HG03025 (cell line): Measurements from ENCODE around the gene CD2AP.
"Not testable (repeated sequence)": the region's sequence is repeated elsewhere in the genome, so short reads cannot be mapped to it uniquely, and the experiment has no call there.

Experiments used
- ATAC-seq: cut with Tn5 transposase; IDR thresholded peaks from one replicate; pipeline ENCODE4 v1.9.1; 2021; ENCODE audit warnings: mild to moderate bottlenecking, moderate library complexity; ENCODE audit not compliant: unreplicated experiment, low FRiP score

Gene CD2AP

DNA sequence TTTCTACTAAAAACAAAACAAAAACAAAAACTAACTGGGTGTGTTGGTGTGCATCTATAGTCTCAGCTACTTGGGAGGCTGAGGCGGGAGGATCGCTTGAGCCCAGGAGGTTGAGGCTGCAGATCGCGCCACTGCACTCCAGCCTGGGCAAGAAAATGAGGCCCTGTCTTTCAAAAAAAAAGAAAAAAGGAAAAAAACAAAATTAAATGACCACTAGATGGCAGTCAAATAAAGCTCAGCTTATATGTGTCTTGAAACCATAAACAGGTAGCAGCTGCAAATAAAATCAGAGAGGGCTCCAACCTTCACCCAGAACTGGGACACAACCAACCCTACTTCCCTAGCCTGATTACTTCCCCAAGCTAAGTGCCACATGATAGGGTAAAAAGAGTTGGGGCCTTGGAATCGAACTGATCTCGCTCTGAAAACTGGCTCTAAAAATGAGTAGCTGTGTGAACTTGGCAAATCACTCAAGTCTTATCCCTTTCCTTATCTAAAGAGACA is 153.7 kb downstream of the CD2AP start:
- ATAC-seq = no peak

DNA sequence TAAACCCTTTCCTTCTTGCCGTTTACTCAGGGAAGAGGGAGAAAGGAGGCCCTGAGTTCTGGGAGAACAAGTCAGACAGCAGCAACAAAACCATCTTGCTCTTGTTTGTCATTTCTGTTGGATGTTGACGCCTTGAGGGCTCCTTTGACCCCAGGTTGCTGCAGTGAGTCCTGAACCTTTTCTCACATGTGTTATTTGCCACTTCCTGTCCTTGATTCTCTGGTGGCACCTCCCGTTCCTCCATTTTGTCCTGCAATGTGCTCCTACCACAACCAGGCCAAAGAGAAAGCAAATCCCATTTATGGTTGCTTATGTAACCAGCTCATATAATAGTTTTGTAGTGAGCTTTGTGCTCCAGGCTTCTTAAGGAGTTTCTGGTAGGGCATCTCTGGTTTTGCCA is 154.2 kb downstream of the CD2AP start:
- ATAC-seq = no peak

DNA sequence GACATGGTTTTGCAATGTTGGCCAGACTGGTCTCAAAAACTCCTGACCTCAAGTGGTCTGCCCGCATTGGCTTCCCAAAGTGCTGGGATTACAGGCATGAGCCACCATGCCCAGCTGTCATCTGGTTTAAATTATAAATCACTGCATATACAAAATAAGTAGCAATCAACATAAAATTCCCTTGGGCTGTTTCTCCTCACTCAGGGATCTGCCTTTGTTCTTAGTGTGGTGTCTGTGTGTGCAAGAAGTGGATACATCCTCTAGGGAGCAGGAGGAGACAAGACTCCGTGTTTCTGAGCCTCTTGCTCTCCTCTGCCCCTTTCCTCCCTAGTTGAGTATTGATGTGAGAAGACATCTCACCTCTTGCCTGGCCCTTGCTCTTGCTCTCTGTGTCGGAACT is 155.6 kb downstream of the CD2AP start:
- no peak for ATAC-seq

DNA sequence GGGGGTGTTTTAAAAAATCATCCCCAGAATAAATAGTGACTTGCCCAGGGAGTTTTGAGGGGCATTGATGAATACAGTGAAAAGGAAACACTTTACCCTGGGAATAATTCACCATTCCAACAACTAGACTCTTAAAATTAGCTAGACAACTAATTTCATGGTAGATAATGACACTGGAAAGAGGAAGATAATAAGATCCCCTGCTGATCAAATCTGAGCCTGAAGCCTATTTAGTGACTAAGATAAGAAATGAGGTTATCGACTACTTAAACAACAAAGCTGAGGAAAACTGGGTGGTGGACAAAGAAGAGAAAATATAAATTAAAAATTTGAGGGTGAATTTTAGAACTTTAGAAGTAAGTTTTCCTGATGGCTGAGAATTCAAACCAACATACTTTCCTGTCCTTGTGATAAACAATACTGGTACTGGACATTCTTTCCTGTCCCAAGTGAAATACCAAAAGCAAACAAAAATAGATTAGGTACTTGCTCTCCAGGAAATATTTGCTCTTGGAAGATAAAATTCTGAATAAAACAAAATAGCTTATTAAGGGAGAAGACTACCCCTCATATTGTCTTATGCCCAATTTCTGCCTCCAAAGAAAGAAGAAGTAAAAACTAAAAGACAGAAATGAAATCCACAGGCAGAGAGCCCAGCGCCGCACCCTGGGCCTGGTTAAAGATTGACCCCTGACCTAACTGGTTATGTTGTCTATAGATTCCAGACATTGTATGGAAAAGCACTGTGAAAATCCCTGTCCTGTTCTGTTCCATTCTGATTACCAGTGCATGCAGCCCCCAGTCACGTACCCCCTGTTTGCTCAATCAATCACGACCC is 156.8 kb downstream of the CD2AP start:
- no peak for ATAC-seq

DNA sequence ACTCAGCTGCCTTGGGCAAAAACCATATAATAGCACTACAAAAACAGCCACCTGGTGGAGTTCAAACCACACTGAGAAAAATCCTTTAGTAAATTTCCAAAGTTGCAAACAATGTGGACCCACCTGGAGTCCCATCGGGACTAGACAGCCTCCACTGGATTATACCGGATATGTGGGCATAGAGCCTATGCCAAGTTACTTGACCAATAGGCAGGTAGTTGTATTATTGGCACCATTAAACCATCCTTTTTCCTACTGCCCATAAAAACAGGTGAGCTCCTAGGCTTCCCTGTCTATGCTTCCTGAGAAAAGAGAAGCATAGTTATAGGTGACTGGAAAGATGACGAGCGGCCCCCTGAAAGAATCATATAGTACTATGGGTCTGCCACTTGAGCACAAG is 169.1 kb downstream of the CD2AP start:
- ATAC-seq = no peak

DNA sequence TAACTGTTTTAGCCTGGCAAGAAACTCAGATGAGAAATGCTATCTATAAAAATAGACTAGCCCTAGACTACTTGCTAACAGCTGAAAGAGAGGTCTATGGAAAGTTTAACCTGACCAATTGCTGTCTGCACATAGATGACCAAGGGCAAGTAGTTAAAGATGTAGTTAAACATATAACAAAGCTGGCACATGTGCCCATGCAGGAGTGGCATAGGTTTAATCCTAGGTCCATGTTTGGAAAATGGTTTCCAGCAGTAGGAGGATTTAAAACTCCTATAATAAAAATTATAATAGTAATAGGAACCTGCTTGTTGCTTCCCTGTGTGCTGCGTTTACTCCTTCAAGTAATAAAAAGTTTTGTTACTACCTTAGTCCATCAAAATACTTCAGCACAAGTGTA is 169.6 kb downstream of the CD2AP start:
- no peak for ATAC-seq

DNA sequence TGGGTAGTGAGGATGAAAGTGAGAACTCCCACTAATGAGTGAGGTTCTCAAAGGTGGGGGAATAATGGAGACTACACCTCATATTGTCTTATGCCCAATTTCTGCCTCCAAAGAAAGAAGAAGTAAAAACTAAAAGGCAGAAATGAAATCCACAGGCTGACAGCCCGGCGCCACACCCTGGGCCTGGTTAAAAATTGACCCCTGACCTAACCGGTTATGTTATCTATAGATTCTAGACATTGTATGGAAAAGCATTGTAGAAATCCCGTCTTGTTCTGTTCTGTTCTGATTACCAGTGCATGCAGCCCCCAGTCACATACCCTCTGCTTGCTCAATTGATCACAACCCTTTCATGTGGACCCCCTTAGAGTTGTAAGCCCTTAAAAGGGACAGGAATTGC is 170.0 kb downstream of the CD2AP start:
- not testable (repeated sequence) for ATAC-seq

DNA sequence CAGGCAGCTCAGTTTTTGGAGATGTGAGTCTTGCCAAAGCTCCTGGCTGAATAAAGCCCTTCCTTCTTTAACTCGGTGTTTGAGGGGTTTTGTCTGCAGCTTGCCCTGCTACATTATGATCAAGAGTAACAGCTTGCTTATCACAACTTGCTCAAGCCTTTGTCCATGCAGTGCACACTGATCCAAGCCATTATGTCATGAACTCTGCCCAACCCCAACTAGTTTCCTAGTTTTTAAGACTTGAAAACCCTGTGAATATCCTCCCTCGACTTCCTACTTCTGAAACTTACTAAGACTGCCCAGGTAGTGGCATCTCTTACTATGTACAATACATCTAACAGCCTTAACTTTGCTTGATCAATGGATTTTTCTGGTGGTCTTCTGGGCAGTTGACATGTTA is 170.4 kb downstream of the CD2AP start:
- ATAC-seq = no peak

DNA sequence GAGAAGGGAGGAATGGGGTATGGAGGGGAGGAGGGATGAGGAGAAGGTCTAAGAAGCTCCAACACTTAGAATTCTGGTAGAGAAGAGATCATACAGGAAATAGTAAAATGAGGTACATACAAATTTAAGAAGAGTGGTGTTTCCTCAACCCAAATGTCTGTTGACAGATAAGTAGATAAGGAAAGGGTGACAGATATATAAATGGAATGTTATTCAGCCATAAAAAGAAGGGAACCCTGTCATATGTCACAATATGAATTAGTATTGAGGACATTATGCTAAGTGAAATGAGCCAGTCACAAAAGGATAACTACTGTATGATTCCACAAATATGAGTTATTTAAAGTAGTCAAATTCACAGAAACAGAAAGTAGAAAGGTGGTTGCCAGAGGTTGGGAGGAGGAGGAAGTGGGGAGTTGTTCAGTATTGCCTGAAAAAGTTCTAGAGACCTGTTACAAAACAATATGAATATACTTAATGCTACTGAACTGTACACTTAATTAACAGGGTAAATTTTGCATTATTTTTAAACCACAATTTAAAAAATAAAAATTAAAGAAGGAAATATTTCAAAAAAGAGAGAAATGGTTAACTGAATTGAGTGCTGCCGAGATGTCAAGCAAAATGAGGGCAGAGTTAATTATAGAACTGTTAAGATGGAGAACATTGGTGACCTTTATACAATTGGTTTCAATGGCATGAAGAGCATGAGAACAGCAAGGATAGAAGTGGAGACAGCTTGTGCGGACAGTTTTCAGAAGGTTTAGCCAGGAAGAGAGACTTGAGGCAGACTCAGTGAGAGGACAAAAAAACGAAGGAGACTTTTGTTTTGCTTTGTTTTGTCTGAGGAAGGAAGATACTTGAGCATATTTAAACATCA is 173.2 kb downstream of the CD2AP start:
- ATAC-seq = no peak

DNA sequence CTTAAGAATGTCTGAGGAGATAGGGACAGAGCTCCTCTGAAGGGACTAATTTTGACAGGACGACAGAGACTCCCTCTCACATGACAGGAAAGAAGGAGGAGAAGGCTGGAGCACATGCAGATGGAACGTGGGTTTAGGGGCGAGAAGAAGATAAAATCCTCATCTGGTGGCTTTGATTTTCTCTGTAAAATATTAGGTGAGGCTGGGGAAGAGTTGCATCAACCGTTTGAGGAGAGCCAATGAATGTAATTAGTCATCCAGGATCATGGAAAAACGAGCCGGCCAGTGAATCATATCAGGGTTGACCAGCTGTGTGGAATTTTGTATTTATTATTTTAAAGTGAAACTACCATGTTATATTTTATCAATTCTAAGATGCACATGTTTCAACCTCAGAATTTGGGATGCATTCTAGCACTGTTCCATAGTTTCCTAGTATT is 173.9 kb downstream of the CD2AP start:
- no peak for ATAC-seq

DNA sequence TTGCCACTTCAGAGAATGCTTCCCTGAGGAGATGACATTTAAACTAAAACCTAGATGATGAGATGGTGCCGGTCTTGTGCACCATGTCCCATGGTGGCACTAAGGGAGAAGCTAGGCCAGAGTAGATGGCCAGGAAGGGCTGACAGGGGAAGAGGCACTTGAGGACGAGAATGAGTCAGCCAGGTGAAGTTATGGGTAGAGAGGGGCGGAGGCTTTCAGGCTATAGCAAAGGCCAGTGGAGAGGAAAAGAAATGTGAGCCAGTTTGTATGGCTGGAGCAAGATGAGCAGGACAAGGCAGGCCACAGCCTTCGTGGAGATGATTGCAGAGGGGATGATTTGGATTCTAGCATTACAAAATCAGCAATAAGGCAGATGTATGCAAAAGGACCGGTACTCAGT is 176.1 kb downstream of the CD2AP start:
- ATAC-seq = no peak

DNA sequence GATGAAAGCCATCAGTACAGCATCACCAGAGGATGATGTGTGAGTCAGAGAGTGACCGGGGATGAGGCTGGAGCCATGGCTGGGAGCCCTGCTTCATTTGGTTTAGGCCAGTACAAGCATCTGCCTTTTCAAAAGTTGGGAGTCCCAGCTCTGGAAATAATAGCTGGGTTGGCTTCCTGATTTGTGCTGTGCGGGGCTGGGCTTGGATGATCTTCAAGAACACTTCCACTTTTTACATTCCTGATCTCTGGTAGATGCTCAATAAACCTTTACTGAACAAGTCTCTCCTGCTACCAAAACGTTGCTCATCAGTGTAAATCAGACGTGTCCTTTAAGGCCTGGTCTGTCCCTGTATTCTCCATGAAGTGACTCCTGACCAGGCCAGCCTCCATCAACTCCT is 176.7 kb downstream of the CD2AP start:
- no peak for ATAC-seq

DNA sequence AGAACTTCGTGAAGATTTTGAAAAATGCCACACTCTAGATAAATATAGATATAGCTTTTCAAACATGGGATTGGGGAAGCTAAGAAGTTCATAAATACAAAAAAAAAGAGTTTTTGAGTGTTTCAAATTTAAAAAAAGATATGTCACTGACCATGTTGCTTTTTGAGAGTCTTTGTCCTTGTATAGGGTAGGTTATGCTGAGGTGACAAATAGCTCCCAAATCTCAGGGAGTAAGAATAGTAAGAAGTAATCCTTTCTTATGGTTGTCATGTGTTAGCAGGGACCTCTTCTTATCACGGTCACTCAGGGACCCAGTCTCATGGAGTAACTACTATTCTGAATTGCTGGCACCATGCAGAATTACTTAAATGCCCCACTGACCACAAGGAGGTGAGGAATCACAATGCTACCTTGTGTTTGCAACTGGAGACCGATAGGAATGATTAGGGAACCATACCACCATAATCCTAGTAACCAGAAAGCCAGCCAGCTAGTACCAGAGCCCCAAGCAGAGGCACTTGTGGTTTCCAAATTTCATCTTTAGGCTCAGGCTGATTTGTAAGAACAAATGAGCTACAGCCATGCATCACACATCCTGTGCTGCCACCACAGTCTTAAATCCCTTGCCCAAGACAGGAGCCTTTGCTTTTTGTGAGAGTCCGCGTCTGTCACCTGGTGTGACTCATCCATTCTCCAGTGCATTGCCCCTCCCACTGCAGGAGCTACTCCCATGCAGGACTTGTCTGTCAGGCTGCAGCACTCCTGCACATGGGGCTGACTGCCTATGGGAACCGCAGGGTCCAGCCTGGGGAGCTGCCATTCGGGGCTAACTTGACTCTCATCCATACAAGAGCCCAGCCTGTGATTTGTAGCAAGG is 178.4 kb downstream of the CD2AP start:
- no peak for ATAC-seq

DNA sequence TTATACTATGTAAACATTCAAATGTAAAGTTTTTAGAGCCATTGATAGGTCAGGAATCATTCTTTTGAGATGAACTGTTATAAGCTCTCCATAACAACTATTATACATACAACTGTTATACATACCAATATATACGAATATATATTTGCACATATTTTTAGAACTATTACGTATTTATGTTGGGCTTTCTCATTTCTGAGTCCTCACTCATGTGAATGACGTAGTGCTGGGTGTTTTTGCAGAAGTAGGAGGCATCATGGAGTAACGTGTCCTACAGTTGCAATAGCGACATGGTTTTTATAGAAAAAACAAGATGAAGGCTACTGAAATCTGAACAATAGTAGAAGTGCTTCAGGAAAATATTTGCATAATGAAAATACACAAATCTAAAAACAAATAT is 184.4 kb downstream of the CD2AP start:
- ATAC-seq = no peak

DNA sequence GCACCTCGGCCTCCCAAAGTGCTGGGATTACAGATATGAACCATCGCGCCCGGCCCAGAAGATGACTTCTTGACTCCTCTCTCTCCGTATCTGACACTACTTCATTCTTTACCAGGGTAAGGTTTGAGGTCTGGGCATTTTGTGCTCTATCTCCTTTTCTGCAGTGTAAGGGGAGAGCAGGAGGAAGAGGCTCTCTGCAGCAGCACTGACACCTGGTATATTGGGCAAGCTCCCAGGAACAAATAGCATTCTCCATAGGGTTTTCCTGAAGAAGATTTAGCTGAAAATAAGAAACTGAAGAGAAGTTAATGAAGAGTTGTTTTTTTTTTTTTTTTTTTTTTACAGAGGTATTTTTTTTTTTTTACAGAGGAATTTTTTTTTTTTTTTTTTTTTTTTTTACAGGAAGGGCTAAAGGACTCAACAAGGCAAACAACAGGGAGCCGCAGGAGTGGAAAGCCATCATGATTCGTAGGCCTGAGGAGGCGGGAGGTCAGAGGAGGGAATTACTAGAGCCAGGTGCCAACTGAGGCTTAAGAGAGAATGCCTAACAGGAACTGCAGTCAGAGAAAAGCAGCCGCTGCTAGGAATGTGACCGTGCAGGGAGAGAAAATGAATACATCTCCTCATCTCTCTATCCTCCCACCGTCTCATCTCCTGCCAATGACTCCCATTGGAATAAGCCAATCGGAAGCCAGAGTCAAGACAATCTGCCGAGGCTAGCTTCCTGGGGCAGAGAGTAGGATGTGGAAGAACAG is 186.1 kb downstream of the CD2AP start:
- ATAC-seq = no peak

DNA sequence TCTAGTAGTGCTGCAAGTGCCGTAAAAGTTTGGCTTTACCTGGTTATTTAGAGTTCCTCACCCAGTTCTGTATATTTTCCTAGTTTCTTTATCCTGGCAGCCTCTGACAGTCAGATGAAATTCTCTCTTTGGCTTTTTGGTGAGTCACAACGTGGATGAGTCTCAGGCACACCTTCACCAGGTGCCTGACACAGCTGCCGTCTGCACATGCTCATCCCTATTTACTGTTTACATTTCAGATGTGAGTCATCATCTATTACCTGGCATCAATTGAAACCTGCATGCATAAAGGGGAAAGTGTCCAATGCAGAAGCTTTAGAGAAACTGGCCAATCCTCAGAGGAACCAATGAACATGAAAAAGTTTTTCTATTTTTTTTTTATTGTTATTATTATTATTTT is 187.5 kb downstream of the CD2AP start:
- no peak for ATAC-seq

DNA sequence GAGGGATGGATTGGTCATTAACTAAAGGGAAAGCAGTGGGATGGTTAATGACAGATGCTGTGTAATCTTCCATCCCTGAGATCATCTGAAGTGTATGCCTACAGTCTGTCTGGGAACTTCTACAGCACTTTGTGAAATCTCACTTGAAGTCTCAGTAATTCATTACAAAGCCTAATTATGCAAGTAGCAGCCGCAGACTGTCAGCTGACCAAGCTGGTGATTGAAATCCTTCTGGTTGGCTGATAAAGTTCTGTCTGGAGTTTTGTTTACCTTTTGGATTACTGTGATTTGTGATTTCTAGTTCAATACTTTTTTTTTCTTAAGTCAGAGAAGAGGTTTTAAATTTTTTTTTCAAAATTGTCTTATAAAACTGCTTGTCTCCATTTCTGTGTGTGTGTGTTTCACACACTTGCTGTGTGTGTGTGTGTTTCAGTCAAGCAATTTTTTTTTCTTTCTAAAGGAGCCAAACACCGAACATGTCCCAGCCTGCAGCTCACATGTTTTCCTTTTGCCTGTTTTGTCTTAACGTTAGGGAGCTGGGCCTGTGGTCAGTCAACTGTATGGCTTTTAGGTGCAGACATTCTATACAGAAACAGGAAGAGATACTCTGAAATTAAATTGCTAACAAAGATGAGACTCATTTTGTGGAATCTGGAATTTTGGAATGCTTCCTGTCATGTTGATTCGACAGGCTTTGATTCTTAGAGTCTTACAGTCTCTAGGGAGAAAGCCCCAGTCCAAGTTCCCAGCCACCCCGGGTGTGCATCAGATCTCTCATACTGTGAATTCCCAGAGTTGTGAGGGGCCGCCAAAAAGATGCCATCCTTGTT is 192.3 kb downstream of the CD2AP start:
- ATAC-seq = no peak

DNA sequence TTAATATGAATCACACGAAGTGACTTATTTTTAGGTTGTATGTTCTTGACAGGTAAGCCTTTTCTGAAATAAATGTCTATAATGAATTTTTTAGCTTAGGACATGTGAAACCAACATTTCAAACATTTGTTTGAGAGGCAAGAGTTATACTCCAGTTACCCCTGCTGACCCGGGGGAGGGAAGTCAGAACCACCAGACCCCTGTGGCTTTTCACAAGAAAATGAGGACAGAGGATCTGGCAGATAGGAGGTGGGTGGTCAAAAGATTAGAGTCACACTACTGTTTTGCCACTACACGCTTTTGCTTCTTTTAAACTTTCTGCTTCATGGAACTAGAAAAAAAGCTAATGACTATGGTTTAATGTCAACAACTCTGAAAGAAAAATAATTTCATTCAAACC is 193.3 kb downstream of the CD2AP start:
- ATAC-seq = no peak

DNA sequence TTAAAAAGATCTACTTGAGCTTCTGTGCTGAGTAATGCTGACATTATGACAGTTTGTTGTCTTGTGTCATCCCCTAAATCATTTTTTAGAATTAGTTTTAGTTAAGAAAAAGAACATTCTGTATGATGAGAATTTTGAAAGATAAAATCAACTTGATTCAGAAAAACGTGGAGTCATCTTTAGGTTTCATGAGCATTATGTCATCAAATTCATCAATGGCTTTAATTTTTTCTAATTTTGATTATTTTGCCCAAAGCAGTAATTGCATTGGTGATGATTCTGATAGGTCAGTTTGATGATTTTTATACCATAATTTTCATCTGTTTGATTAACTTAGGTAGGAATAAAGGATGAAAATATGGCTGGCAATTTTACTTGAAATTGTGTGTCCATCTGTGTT is 194.2 kb downstream of the CD2AP start:
- ATAC-seq = no peak
